HG02588 (cell line): Measurements from ENCODE around the gene NTM.
"Not testable (repeated sequence)": the region's sequence is repeated elsewhere in the genome, so short reads cannot be mapped to it uniquely, and the experiment has no call there.

Experiments used
- ATAC-seq: cut with Tn5 transposase; IDR thresholded peaks from one replicate; pipeline ENCODE4 v1.9.1; 2021; ENCODE audit warnings: mild to moderate bottlenecking, moderate library complexity; ENCODE audit not compliant: unreplicated experiment

Gene NTM

GRCh38 chr11:131663405-131664200 is 293.2 kb downstream of the NTM start:
- no peak for ATAC-seq

GRCh38 chr11:131664293-131664692 is 293.9 kb downstream of the NTM start:
- ATAC-seq = no peak

DNA sequence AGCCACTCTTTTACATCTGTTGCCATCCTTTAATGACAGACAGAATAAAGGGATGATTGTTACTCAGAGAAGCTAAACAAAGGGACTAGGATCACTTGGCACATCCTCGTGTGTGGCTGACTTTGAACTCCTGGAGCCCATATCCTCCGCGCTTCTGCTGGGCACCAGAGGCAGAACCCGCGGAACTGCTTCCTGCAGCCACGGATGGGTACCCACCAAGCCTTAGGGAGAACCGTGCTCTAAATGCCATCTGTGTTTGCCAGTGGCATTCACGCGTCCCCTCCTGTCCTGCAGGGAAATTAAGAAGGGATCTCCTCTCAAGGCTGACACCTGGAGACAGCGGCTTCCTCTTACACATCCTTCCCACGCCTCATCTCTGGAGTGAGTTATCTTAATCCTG is 294.4 kb downstream of the NTM start:
- ATAC-seq = no peak

GRCh38 chr11:131665344-131665968 is 295.0 kb downstream of the NTM start:
- ATAC-seq = no peak

- no peak for ATAC-seq
These were observed 295.6 kb downstream of the NTM start for GRCh38 chr11:131666006-131666405.

GRCh38 chr11:131666617-131667016 is 296.2 kb downstream of the NTM start:
- ATAC-seq = no peak

DNA sequence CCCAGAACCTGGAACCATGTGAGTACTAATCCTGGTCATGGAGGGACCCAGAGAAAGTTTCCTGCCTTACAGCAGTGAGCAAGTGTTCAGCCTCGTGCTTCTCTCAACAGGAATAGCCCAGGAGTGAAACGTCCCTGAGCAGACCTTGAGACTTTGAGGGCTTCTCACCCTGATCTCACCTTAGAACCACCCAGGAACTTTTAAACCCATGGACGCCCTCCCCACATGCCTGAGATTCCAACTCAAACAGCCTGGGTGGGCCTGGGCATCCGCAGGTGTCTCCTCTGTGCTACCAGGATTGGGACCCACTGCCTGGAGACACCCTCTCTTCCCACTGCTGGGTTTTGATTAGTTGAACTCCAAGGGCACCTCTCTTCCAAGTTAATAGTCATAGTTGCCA is 297.2 kb downstream of the NTM start:
- ATAC-seq = no peak

DNA sequence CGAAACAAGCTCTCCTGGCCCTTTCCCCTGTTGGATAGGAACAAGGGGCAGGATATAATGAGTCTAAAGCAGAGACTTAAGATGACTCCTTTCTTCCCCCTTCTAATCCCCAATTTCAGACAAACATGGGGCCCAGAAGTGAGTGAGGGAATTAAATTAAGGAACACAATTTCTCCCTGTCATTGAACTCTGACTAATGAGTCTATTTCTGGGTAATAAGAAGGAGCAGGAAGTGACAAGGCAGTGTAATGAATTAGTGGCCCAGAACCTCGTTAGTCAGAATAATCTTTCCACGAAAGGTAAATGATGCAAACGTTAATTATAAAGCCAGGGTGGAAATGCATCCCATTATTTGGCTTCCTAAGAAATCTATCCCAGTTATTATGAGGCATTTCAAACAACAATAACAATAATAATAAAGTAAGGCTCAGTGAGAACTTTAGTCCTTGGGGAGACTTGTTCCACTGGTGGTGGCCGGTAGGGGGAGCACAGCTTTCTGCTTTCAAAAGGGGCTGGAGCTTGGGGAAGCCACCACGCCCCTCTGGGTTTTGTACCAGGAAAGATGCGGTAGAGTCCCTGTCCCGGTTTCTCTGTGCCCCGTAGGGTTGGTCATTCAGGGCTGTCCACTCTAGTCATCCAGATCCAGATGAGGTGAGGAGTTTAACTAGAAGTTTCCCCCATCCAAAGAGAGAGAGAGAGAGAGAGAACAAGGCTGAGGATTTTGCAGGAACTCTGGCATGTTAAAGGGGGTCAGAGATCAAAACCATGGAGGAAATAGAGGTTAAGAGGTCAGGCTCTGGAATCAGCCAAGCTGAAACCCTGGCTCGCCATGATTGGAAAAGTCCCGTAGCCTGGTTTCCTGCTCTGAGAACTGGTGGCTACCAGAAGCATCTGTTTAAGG is 298.3 kb downstream of the NTM start:
- no peak for ATAC-seq

DNA sequence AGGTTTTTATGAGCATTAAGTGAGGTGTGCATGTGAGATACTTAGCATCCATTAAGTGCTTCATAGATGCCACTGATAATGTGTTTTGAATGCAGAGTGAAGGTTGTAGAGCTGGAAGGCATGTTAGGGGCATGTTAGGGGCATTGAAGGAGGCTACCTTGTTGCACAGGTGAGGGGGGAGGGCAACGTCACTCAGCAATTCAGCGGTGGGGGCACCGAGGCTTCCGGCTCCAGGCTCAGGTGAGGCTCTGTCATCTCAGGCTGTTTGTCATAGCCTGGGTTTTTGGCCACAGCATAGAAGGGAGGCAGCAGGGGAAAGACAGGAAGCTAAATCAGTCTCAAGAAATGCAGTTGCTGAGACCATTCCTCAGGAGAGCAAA is 299.0 kb downstream of the NTM start:
- no peak for ATAC-seq

GRCh38 chr11:131670876-131671275 is 300.5 kb downstream of the NTM start:
- no peak for ATAC-seq

DNA sequence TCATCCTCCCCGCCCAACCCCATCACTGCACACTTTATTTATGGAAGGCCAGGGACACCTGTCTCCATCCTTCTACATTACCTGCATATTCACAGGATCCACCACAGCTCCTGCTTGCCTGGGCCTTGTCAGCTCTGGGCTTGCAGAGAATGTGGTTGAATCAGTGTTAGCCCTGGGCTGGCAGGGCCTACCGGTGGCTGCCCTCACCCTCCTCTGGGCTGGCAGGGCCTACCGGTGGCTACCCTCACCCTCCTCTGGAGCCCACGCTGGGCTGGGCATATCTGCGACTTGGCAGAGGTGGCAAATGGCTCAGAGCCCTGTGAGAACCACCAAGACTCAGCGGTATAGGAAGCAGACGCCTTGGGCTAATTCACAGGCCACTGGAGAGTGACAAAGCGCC is 300.9 kb downstream of the NTM start:
- no peak for ATAC-seq

GRCh38 chr11:131671734-131672133 is 301.3 kb downstream of the NTM start:
- ATAC-seq = no peak

GRCh38 chr11:131672191-131672590 is 301.8 kb downstream of the NTM start:
- ATAC-seq = no peak

DNA sequence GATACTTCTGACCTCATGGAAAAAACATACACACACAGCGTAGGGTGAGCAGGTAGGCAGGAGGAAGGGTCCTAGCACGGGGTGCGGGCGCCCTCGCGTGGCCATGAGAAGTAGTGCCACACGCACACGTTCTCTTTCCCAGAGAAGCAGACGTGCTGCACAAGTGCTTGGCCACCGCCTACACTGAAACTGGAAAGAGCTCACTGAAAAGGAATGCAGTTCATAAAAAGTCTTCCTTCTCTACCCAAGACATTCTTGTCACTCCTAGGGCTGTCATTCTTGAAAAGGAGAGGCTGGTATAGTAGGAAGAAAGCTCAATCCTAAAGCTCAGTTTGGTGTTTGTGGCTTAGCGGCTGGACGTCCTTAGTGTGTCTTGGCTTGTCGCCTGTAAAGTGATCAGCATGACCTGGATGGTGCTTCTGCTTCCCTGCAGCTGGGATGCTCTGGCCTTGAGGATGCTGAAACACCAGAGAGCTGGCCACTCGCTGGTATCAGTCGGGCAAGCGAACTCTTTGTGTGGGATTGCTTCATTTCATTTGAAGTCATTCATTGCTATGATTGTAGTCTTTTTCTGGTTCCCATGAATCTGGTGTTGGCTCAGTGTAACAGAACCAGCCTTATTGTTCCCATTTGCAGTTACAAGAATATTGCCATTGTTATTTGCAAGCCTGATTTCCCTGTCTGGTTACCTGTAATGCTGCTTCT is 303.8 kb downstream of the NTM start:
- peak; percentile 75 for ATAC-seq

DNA sequence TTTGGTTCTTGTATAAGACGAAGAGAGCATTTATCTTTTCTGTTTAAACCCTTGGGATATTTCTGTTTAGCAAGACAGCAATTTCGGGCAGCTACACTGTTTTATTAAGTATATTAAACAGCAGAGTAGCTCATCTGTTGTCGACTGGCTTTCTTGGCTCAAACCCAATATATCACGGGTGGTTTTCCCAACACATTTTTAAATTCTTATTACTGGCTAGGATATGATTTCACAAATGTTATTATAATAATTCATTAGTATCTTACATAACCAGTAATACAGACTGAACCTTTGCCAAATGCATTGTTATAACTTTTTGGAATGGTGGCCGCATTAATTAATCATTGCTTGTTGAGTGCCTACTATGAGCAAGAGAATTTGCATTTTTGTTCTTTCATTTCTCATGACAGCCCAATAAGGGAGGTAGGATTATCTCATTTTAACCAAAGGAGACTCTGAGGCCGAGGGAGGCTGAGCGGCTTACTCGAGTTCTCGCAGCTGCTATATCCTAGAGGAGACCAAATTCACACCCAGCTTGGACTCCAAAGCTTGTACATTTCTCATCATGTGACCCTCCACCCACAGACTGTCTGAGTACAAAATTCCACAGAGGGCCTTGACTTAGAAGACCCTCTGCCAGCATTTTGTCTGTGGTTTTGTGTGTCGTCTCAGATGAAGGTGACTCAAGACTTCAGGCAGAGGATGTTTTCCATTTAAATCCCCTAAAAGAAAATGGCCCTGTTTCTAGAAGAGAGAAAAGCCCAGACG is 304.9 kb downstream of the NTM start:
- ATAC-seq = no peak

GRCh38 chr11:131677828-131678470 is 307.5 kb downstream of the NTM start:
- ATAC-seq = no peak

DNA sequence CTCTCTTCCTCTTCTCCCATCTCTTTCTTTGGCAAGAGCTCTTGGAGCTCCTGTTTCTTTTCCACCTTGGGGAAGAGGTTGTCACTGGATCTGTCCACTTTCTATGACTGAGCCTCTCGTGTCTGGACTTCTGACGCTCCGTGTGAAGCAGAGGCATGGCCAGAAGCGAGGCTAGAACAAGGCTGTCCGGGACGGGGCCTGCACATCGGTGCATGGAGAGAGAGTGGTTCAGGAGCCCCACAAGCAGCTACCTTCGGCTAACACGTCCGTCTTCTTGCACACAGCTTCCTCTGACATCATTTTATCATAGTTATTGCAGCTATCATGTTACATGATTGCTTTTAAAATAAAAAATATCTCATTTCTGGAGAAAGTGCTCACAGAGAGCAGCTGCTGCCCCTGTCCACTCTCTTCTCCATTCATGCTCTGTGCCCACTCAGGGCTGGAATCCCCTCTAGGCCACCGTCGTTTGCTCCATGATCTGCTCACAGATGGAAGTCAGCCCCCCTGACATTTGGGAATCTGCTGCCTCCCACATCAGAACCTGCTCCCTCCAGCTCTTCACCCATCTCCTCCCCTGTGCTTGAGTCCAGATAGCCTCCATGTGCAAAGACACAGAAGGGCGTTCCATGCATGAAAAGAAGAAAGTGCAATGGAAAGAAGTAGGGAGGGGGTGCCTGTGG is 308.4 kb downstream of the NTM start:
- ATAC-seq = no peak

GRCh38 chr11:131680448-131680847 is 310.0 kb downstream of the NTM start:
- ATAC-seq = not testable (repeated sequence)

DNA sequence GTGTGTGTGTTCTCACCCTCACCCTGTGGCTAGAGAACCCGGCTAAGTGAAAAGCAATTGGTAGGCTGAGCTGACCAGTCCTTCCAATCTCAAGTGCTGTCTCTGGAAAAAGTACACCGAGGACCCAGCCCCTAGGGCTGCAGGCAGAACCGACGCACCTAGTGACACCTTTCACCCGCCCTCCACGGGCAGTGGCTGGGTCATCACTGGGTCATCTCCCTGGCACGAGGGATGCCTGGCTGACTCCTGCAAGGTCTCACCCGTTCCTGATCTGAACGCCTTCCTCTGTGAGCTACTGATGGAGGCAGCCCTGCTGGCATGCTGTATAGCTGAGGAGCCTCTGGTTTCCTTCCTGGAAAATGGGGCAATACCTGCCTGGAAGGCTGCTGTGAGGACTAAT is 311.5 kb downstream of the NTM start:
- no peak for ATAC-seq
